HG02938 (cell line): ENCODE data around the gene CYTH1.
"Not testable (repeated sequence)": the region's sequence is repeated elsewhere in the genome, so short reads cannot be mapped to it uniquely, and the experiment has no call there.

Source experiments
- ATAC-seq: cut with Tn5 transposase; IDR thresholded peaks from one replicate; pipeline ENCODE4 v1.9.1; 2021; ENCODE audit warnings: mild to moderate bottlenecking, moderate library complexity; ENCODE audit not compliant: unreplicated experiment

CYTH1 gene

GRCh38 chr17:78674595-78675315 lies 107.3 kb downstream of the CYTH1 start:
- no peak for ATAC-seq

- no peak for ATAC-seq
Measured at GRCh38 chr17:78674156-78674555, 107.9 kb downstream of the CYTH1 start.

- no peak for ATAC-seq
Measured at GRCh38 chr17:78673395-78673794, 108.7 kb downstream of the CYTH1 start.

- no peak for ATAC-seq
Measured at GRCh38 chr17:78672871-78673371, 109.2 kb downstream of the CYTH1 start.

- ATAC-seq = no peak
Measured at GRCh38 chr17:78672005-78672404, 110.1 kb downstream of the CYTH1 start.

GRCh38 chr17:78671726-78672001 lies 110.4 kb downstream of the CYTH1 start:
- ATAC-seq = not testable (repeated sequence)

GRCh38 chr17:78670850-78671725 lies 111.0 kb downstream of the CYTH1 start:
- ATAC-seq = no peak

- ATAC-seq = no peak
Measured at GRCh38 chr17:78669975-78670518, 112.0 kb downstream of the CYTH1 start.

GRCh38 chr17:78669256-78669974 lies 112.7 kb downstream of the CYTH1 start:
- no peak for ATAC-seq

- no peak for ATAC-seq
Measured at GRCh38 chr17:78668847-78669246, 113.2 kb downstream of the CYTH1 start.

- no peak for ATAC-seq
Measured at GRCh38 chr17:78667741-78668640, 114.1 kb downstream of the CYTH1 start.

GRCh38 chr17:78667091-78667490 lies 115.0 kb downstream of the CYTH1 start:
- ATAC-seq = no peak

GRCh38 chr17:78665952-78666920 lies 115.8 kb downstream of the CYTH1 start:
- ATAC-seq = no peak

- ATAC-seq = no peak
Measured at GRCh38 chr17:78665387-78665951, 116.6 kb downstream of the CYTH1 start.

- no peak for ATAC-seq
Measured at GRCh38 chr17:78664476-78665386, 117.3 kb downstream of the CYTH1 start.

- ATAC-seq = no peak
Measured at GRCh38 chr17:78661093-78661770, 120.8 kb downstream of the CYTH1 start.

GRCh38 chr17:78659546-78659945 lies 122.5 kb downstream of the CYTH1 start:
- no peak for ATAC-seq
